Neural progenitor cell (in vitro differentiated cells): Measurements from ENCODE around the gene RGS7.

Source experiments
- CTCF ChIP-seq: fragments of 200-600 bp; sonication (generic); IDR thresholded peaks from 2 replicates; pipeline ENCODE4 v1.5.1; 2017; ENCODE audit warnings: antibody characterized with exemption, mild to moderate bottlenecking
- EZH2 ChIP-seq: fragments of 200-600 bp; sonication (generic); IDR thresholded peaks from 2 replicates; pipeline ENCODE4 v1.6.1; 2017; ENCODE audit warnings: antibody characterized with exemption, mild to moderate bottlenecking, moderate library complexity

GRCh38 chr1:241366196-241366595 is 9.2 kb upstream of the RGS7 start:
- TF ChIP-seq EZH2 (no peak), CTCF (no peak)
